Stimulated activated CD4-positive, alpha-beta T cell treated with anti-CD3 and anti-CD28 coated beads, Interleukin-1b, Interleukin-23, amount 100 ng/mL, for 4 hours (primary cell): ENCODE data around the gene LYZL4.

Source experiments
- DNase-seq, 2 donors: peaks; one replicate each; pipeline ENCODE4 v3.0.0-alpha.2; 2020; ENCODE audit warnings: low read depth in 2 of 2

The LYZL4 gene, protein sequence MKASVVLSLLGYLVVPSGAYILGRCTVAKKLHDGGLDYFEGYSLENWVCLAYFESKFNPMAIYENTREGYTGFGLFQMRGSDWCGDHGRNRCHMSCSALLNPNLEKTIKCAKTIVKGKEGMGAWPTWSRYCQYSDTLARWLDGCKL

GRCh38 chr3:42410370-42411131, at the start of gene LYZL4:
TSS of gene LYZL4 (minus strand) at chr3:42410610. CDS start at chr3:42407251, 3,359 bp downstream.
- no peak for DNase-seq

GRCh38 chr3:42459151-42459550, 48.7 kb upstream of the LYZL4 start:
- no peak for DNase-seq

DNA sequence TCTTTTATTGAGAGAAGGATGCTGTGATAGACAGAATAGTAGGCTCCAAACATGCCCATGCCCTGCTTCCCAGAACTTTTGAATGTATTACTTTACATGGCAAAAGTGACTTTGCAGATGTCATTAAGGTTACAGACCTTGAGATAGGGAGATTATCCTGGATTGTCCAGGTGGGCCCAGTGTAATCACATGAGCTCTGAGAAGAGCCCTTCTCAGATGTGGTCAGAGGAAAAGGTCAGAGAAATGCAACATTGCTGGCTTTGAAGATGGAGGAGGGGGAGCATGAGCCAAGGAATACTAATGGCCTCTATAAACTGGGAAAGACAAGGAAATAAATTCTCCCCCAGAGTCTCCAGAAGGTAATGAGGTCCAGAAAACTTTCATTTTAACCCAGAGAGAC, 45.8 kb upstream of the LYZL4 start:
- DNase-seq = no peak

DNA sequence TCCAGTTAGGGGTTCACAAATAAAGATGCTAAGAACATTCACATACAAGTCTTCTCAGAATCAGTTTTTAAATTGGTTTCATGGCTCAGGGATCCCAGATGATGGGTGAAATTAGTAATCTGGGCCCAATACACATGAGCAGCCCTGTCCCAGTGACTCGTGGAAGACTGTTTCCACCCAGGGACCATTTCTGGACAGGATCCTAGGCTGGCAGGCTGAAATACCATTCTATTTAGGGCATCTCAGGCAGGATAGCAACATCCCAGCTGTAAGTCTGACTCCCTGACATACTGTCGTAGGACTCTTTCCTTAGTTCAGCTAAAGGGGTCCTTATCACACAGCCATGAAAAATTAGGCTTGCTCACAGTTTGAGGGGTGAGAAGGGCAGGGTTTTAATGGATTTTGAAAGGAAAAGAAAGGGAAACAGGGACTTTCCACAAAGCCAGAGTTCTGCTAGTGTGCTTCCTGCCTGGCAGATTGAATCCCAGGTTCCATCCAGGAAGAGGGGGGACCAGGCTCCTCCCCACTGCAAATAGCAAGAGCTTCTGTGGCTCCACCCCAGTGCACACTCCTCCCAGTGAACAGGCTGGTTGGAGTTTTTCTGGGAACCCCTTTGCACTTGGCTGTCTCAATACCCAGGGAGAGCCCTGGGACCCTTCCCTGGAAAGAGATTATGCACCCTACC, 41.3 kb upstream of the LYZL4 start:
- DNase-seq = no peak

GRCh38 chr3:42451116-42451515, 40.7 kb upstream of the LYZL4 start:
- no peak for DNase-seq

DNA sequence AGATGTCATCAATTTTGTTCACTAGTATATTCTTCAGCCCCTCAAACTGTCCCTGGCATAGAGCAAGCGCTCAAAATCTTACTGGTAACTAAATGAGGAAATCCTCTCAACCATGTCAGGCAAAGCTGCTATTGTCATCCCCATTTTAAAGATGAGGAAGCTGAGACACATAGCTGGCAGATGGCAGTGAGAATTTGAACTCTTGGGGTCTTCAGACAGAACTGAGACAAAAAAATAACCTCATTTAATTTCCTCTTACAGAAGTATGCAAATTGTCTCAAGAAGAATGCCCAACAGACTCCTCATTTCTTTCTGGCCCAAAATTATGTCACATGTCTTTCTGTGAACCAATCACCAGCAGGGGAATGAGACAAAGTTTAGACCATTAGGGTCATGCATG, 40.2 kb upstream of the LYZL4 start:
- DNase-seq = no peak

- no peak for DNase-seq
Observed at GRCh38 chr3:42447481-42447880, 37.1 kb upstream of the LYZL4 start.

GRCh38 chr3:42446111-42447050, 36.0 kb upstream of the LYZL4 start:
- DNase-seq = no peak

- DNase-seq = peak; percentile 77
Observed at GRCh38 chr3:42443819-42444436, 33.5 kb upstream of the LYZL4 start.

GRCh38 chr3:42443292-42443691, 32.9 kb upstream of the LYZL4 start:
- DNase-seq = no peak

- no peak for DNase-seq
Observed at GRCh38 chr3:42442640-42443039, 32.2 kb upstream of the LYZL4 start.

GRCh38 chr3:42441791-42442190, 31.4 kb upstream of the LYZL4 start:
- no peak for DNase-seq

DNA sequence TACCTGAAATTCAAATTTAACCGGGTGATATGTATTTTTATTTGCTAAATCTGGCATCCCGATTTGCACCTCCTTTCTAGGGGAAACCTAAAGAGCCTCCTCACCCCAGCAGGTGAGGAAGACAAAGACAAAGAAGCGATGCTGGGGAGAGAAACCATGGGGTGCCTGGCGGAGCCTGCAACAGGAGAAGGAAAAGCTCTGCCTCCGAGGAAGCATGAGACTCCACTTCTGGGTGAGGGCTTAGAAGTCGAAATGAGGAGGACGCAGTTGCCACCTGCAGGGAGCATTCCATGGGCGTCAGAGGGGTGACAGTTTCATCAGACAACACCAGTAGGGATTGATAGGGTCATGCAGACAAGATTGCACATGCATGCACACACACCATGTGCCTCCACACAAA, 30.5 kb upstream of the LYZL4 start:
- no peak for DNase-seq

GRCh38 chr3:42439261-42440115, 29.1 kb upstream of the LYZL4 start:
- DNase-seq = no peak

- DNase-seq = no peak
Observed at GRCh38 chr3:42438758-42439157, 28.3 kb upstream of the LYZL4 start.

GRCh38 chr3:42438193-42438592, 27.8 kb upstream of the LYZL4 start:
- no peak for DNase-seq

DNA sequence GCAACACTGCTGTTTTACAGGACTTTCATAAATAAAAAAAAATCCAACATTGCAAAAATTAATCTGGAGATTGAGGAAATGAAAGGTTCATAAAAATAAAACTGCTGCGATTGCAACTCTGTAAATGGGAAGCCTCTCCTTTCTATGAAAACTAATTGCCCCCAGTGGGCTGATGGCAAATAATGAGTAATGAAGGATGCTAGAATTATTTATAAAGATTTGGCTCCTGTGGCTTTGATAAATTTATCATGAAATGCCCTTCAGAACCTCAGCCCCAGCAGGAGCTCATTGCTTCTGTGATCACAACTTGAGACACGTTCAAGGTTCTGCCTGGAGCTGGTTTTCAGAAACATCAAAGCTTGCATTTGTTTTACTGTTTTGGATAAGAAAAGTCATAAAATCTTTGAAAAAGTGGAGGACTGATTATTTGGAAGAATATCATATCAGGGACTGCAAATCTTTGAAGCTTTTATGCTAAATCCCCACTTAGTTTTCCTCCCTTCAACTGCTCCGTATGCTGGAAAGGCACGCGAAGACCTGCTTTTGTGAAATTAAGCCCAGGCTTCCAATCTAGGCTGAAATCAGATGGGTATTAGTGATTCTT, 24.5 kb upstream of the LYZL4 start:
- DNase-seq = no peak

DNA sequence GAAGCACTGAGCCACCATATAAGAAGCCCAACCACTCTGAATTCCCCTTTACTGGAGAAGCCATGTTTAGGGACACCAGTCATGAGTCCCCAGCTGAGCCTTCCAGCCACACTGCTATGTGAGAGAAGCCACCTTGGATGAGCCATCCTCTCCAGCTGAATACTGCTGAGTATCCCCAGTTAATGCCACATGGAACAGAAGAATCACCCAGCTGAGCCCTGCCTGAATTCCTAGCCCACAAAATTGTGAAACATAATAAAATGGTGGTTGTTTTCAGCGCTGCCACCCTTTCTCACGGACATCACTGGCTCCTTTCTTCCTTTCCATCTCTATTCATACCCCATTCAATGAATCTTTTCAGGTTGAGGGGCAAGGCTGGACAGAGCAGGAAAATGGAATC, 22.1 kb upstream of the LYZL4 start:
- DNase-seq = no peak

DNA sequence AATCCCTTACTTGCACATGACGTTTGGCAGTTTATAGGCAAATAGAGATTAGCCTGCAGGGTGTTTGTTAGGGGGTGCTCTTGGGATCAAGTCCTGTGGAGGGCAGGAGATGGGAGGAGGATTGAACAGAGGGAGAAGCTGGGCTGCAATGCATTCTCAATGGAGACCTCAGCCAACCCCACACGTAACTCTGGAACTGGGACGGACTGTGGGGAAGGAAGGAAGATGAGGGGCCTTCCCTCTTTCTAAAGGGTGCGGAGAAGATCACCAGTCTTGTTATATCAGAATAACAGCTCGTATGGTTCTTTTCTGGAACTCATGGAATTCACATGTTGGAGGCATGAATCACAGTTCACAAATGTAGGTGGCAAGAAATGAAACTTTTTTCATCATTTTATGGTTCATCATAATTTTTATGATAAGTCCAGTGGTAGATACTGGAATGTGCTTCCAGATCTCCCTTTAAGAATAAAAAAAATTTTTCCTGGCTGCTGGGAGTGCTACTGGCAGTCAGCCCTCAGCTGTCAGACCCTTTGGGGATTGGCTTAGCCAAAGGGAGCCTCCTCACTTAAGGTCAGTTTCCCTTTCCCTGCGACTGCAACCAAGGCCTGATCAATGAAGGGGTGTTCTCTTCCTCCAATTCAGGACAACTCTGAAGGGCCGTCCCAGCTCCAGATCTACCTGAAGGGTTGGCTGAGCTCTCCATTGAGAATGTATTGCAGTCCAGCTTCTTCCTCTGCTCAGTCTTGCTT, 20.5 kb upstream of the LYZL4 start:
- DNase-seq = no peak
